ENCODE results near the gene SERHL2. TPM values are rescaled to one million over a fixed set of nuclear protein-coding genes. Genes with fewer than 3 reads are reported as not detected.

The SERHL2 gene
- total RNA-seq, 1 donor: 2.9 TPM

- H2AFZ ChIP-seq (ENCODE audit: low read length): no peak overlapping the region
- no peak overlapping the region for H3K27ac ChIP-seq (ENCODE audit: low read depth, low read length)
- peaks cover 68% of the 10 kb centered on the region for H3K36me3 ChIP-seq (ENCODE audit: insufficient read depth, low read length)
- H3K9me3 ChIP-seq (ENCODE audit: low read depth, low read length): no peaks in the 10 kb centered on the region
- no peaks in the 10 kb centered on the region for H3K27me3 ChIP-seq (ENCODE audit: insufficient read depth, low read length)
- H3K79me2 ChIP-seq (ENCODE audit: insufficient read depth, low read length): peaks cover 48% of the 10 kb centered on the region
- H4K20me1 ChIP-seq (ENCODE audit: insufficient read depth, low read length): peaks cover 17% of the 10 kb centered on the region
- TF ChIP-seq, protein P1, sequence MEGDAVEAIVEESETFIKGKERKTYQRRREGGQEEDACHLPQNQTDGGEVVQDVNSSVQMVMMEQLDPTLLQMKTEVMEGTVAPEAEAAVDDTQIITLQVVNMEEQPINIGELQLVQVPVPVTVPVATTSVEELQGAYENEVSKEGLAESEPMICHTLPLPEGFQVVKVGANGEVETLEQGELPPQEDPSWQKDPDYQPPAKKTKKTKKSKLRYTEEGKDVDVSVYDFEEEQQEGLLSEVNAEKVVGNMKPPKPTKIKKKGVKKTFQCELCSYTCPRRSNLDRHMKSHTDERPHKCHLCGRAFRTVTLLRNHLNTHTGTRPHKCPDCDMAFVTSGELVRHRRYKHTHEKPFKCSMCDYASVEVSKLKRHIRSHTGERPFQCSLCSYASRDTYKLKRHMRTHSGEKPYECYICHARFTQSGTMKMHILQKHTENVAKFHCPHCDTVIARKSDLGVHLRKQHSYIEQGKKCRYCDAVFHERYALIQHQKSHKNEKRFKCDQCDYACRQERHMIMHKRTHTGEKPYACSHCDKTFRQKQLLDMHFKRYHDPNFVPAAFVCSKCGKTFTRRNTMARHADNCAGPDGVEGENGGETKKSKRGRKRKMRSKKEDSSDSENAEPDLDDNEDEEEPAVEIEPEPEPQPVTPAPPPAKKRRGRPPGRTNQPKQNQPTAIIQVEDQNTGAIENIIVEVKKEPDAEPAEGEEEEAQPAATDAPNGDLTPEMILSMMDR (IDR thresholded peaks at IDR 0.05; ENCODE audit: extremely low read depth, low read depth, low read length): no peak
- no peak overlapping the region for H3K4me3 ChIP-seq (ENCODE audit: insufficient read depth, low read length)
- H3K4me2 ChIP-seq (ENCODE audit: insufficient read depth, low read length): no peak overlapping the region
- no peaks in the 10 kb centered on the region for H3K4me1 ChIP-seq (ENCODE audit: insufficient read depth, low read length)
- no peak for DNase-seq (ENCODE audit: insufficient read length, low spot score, missing footprints)
Observed at GRCh38 chr22:42596863-42597530, 43.2 kb downstream of the SERHL2 start.

GRCh38 chr22:42601879-42602465, 48.2 kb downstream of the SERHL2 start:
- TF ChIP-seq, protein P1 (IDR thresholded peaks at IDR 0.05; ENCODE audit: extremely low read depth, low read depth, low read length): no peak
- H2AFZ ChIP-seq (ENCODE audit: low read length): no peak overlapping the region
- no peak for DNase-seq (ENCODE audit: insufficient read length, low spot score, missing footprints)
- H3K9me3 ChIP-seq (ENCODE audit: low read depth, low read length): no peaks in the 10 kb centered on the region
- no peaks in the 10 kb centered on the region for H3K27me3 ChIP-seq (ENCODE audit: insufficient read depth, low read length)
- no peak overlapping the region for H3K4me3 ChIP-seq (ENCODE audit: insufficient read depth, low read length)
- H3K27ac ChIP-seq (ENCODE audit: low read depth, low read length): no peak overlapping the region
- peaks cover 47% of the 10 kb centered on the region for H3K36me3 ChIP-seq (ENCODE audit: insufficient read depth, low read length)
- H3K4me2 ChIP-seq (ENCODE audit: insufficient read depth, low read length): no peak overlapping the region
- H3K79me2 ChIP-seq (ENCODE audit: insufficient read depth, low read length): peaks cover 82% of the 10 kb centered on the region
- H4K20me1 ChIP-seq (ENCODE audit: insufficient read depth, low read length): peaks cover 39% of the 10 kb centered on the region
- peaks cover 9% of the 10 kb centered on the region for H3K4me1 ChIP-seq (ENCODE audit: insufficient read depth, low read length)

- Histone ChIP-seq H2AFZ (ENCODE audit: low read length) (no peak overlapping the region), H3K36me3 (ENCODE audit: insufficient read depth, low read length) (peaks cover 47% of the 10 kb centered on the region), H3K4me3 (ENCODE audit: insufficient read depth, low read length) (no peak overlapping the region), H3K4me1 (ENCODE audit: insufficient read depth, low read length) (peaks cover 9% of the 10 kb centered on the region), H3K9me3 (ENCODE audit: low read depth, low read length) (no peaks in the 10 kb centered on the region), H3K79me2 (ENCODE audit: insufficient read depth, low read length) (peaks cover 81% of the 10 kb centered on the region), H3K27ac (ENCODE audit: low read depth, low read length) (no peak overlapping the region), H3K4me2 (ENCODE audit: insufficient read depth, low read length) (no peak overlapping the region), H4K20me1 (ENCODE audit: insufficient read depth, low read length) (peaks cover 39% of the 10 kb centered on the region), H3K27me3 (ENCODE audit: insufficient read depth, low read length) (no peaks in the 10 kb centered on the region)
- no peak for DNase-seq (ENCODE audit: insufficient read length, low spot score, missing footprints)
- TF ChIP-seq, protein P1 (IDR thresholded peaks at IDR 0.05; ENCODE audit: extremely low read depth, low read depth, low read length): no peak
Observed at GRCh38 chr22:42602470-42602869, 48.7 kb downstream of the SERHL2 start.

GRCh38 chr22:42603427-42603826, 49.7 kb downstream of the SERHL2 start:
- peaks cover 43% of the 10 kb centered on the region for H4K20me1 ChIP-seq (ENCODE audit: insufficient read depth, low read length)
- no peak overlapping the region for H3K4me2 ChIP-seq (ENCODE audit: insufficient read depth, low read length)
- H3K79me2 ChIP-seq (ENCODE audit: insufficient read depth, low read length): peaks cover 87% of the 10 kb centered on the region
- DNase-seq (ENCODE audit: insufficient read length, low spot score, missing footprints): no peak
- no peak overlapping the region for H2AFZ ChIP-seq (ENCODE audit: low read length)
- H3K36me3 ChIP-seq (ENCODE audit: insufficient read depth, low read length): peaks cover 46% of the 10 kb centered on the region
- H3K4me3 ChIP-seq (ENCODE audit: insufficient read depth, low read length): no peak overlapping the region
- peaks cover 12% of the 10 kb centered on the region for H3K4me1 ChIP-seq (ENCODE audit: insufficient read depth, low read length)
- no peaks in the 10 kb centered on the region for H3K9me3 ChIP-seq (ENCODE audit: low read depth, low read length)
- TF ChIP-seq, protein P1 (IDR thresholded peaks at IDR 0.05; ENCODE audit: extremely low read depth, low read depth, low read length): no peak
- H3K27me3 ChIP-seq (ENCODE audit: insufficient read depth, low read length): no peaks in the 10 kb centered on the region
- H3K27ac ChIP-seq (ENCODE audit: low read depth, low read length): no peak overlapping the region

Measured in osteoblast (primary cell).